Measurements from ENCODE around the gene GTF2IRD1. TPM values are rescaled to one million over a fixed set of nuclear protein-coding genes. Genes with fewer than 3 reads are reported as not detected.

GTF2IRD1 gene
- total and polyA plus RNA-seq, 9 of the 15 experiments (the other 6 are each of a cell fraction or from before 2014, with no cell fraction given): 9.1 to 30.2 (median 14.0) TPM

- TF ChIP-seq MCM3 (IDR thresholded peaks at IDR 0.05) (no peak), GABPB1 (CRISPR knock-in tag; IDR thresholded peaks at IDR 0.05) (no peak), HNRNPH1 (optimal IDR thresholded peaks at IDR 0.05; ENCODE audit: low read depth, low read length) (no peak), BRD9 (IDR thresholded peaks at IDR 0.05; ENCODE audit: low read depth, partially characterized antibody) (no peak), ZNF584 (CRISPR knock-in tag; IDR thresholded peaks at IDR 0.05; ENCODE audit: low read depth) (peak; percentile 88), MTA3 (IDR thresholded peaks at IDR 0.05; ENCODE audit: borderline replicate concordance) (0 out of 2 replicates have a peak, but pooled peaks have one; percentile 14), ZNF347 (CRISPR knock-in tag; IDR thresholded peaks at IDR 0.05; ENCODE audit: low read depth) (no peak), SRF (CRISPR knock-in tag; IDR thresholded peaks at IDR 0.05) (no peak), ZNF263 (CRISPR knock-in tag; IDR thresholded peaks at IDR 0.05; ENCODE audit: borderline replicate concordance) (no peak), ZNF311 (CRISPR knock-in tag; IDR thresholded peaks at IDR 0.05) (no peak), CBFA2T3 (IDR thresholded peaks at IDR 0.05) (no peak), RBM39 (optimal IDR thresholded peaks at IDR 0.05; ENCODE audit: low read depth, low read length) (no peak), SMARCA4 (IDR thresholded peaks at IDR 0.05) (no peak), HBP1 (CRISPR knock-in tag; IDR thresholded peaks at IDR 0.05) (no peak), RFX5 (IDR thresholded peaks at IDR 0.05; ENCODE audit: low read depth, low read length) (no peak), NFIC (IDR thresholded peaks at IDR 0.05) (no peak), BRF1 (IDR thresholded peaks at IDR 0.05; ENCODE audit: borderline replicate concordance, extremely low read depth, insufficient read length) (no peak), L3MBTL2 (IDR thresholded peaks at IDR 0.05) (no peak), GABPA (tag; conservative IDR thresholded peaks at IDR 0.05; ENCODE audit: low read depth) (peak; percentile 56), MAFG (tag; conservative IDR thresholded peaks at IDR 0.05) (no peak), YY1 (IDR thresholded peaks at IDR 0.05; ENCODE audit: borderline replicate concordance in 1 of 3, control insufficient read depth in 1 of 3, extremely low read depth in 1 of 3, insufficient read depth in 3 of 3, insufficient read length in 1 of 3, insufficient replicate concordance in 2 of 3, low read depth in 1 of 3, low read length in 2 of 3) (peak in 1 of 3 experiments; percentile 56)
- TF ChIP-seq, protein P1, sequence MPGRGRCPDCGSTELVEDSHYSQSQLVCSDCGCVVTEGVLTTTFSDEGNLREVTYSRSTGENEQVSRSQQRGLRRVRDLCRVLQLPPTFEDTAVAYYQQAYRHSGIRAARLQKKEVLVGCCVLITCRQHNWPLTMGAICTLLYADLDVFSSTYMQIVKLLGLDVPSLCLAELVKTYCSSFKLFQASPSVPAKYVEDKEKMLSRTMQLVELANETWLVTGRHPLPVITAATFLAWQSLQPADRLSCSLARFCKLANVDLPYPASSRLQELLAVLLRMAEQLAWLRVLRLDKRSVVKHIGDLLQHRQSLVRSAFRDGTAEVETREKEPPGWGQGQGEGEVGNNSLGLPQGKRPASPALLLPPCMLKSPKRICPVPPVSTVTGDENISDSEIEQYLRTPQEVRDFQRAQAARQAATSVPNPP (IDR thresholded peaks at IDR 0.05; ENCODE audit: borderline replicate concordance, insufficient read depth, insufficient read length): no peak
- TF ChIP-seq, protein P2, sequence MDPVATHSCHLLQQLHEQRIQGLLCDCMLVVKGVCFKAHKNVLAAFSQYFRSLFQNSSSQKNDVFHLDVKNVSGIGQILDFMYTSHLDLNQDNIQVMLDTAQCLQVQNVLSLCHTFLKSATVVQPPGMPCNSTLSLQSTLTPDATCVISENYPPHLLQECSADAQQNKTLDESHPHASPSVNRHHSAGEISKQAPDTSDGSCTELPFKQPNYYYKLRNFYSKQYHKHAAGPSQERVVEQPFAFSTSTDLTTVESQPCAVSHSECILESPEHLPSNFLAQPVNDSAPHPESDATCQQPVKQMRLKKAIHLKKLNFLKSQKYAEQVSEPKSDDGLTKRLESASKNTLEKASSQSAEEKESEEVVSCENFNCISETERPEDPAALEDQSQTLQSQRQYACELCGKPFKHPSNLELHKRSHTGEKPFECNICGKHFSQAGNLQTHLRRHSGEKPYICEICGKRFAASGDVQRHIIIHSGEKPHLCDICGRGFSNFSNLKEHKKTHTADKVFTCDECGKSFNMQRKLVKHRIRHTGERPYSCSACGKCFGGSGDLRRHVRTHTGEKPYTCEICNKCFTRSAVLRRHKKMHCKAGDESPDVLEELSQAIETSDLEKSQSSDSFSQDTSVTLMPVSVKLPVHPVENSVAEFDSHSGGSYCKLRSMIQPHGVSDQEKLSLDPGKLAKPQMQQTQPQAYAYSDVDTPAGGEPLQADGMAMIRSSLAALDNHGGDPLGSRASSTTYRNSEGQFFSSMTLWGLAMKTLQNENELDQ (CRISPR knock-in tag; IDR thresholded peaks at IDR 0.05; ENCODE audit: borderline replicate concordance): no peak
- TF ChIP-seq, protein P3, sequence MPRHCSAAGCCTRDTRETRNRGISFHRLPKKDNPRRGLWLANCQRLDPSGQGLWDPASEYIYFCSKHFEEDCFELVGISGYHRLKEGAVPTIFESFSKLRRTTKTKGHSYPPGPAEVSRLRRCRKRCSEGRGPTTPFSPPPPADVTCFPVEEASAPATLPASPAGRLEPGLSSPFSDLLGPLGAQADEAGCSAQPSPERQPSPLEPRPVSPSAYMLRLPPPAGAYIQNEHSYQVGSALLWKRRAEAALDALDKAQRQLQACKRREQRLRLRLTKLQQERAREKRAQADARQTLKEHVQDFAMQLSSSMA (CRISPR knock-in tag; IDR thresholded peaks at IDR 0.05): no peak
These were observed 871 bp upstream of the GTF2IRD1 start (continued) for GRCh38 chr7:74452748-74453321.
